NCI-H446 (cell line): ENCODE results near the gene SMYD2.
A peak's percentile ranks its signal among the peaks of the same experiment; 100 is the strongest.

Experiments
- DNase-seq, 2 experiments: peaks; one replicate each; lab custom pipeline; 2025; lab: John Stamatoyannopoulos, UW

The SMYD2 gene, protein sequence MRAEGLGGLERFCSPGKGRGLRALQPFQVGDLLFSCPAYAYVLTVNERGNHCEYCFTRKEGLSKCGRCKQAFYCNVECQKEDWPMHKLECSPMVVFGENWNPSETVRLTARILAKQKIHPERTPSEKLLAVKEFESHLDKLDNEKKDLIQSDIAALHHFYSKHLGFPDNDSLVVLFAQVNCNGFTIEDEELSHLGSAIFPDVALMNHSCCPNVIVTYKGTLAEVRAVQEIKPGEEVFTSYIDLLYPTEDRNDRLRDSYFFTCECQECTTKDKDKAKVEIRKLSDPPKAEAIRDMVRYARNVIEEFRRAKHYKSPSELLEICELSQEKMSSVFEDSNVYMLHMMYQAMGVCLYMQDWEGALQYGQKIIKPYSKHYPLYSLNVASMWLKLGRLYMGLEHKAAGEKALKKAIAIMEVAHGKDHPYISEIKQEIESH

DNA sequence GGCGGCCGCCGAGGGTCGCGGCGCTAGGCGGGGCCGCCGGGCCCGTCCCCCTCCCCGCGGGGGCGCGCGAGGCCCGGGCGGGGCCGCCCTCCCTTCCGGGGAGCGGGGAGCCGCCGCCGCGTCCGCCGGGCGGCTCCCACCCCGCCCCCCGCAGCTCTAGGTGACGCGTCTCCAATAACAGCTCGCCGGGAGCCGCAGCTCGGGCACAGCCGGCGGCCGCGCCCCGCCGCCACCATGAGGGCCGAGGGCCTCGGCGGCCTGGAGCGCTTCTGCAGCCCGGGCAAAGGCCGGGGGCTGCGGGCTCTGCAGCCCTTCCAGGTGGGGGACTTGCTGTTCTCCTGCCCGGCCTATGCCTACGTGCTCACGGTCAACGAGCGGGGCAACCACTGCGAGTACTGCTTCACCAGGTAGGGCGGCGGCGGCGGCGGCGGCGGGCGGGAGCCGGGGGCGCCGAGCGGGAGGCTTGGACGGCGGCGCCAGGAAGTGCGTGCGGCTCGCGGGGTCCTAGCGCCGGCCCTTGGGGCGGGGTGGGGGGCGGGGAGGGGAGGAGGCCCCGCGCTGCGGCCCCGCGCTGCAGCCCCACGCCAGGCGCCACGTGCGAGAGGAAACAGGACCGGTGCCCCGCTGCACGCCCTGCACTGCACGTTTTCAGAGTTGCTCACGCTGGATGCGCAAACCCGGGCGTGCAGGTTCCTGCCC, at the start of gene SMYD2:
SMYD2 (plus strand) TSS at position 139 of the 699 bp plus-strand sequence; CDS start at position 235, 96 bp downstream.
- peak; percentile 55 to 79 for DNase-seq

DNA sequence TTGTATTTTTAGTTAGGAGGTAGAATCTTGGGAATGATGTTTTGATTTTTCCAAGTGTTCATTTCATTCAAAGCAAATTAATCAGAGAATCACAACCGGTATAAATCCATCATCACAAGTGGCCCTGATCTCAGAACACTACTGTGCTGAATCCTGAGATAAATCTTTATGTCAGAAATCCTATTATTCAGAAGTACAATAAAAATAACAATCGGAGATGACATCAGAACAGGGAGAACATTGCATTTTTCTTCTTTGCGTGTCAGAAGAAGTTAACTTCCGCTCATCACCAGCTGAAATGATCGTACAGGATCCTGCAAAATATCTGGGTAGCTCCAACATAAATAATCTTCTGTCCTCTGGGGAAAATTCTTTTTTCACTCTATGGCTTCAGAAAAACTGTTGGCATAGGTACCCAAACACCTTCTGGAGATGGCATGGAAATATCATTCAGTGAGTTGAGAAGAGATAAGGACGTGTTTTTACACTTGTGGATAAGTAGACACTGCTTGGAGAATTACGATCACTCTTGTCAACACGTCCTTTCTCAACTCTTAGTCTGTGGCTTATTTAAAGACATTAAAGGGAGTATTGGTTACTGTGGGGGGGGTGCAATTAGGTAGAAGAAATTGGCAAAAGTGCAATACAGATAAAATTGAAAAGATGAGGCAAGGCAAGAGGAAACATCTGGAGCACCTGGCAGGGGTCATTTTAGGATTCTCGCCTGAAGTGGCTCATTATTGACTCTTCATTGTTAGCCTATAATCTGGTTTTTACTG, 46.9 kb upstream of the SMYD2 start:
- no peak for DNase-seq

DNA sequence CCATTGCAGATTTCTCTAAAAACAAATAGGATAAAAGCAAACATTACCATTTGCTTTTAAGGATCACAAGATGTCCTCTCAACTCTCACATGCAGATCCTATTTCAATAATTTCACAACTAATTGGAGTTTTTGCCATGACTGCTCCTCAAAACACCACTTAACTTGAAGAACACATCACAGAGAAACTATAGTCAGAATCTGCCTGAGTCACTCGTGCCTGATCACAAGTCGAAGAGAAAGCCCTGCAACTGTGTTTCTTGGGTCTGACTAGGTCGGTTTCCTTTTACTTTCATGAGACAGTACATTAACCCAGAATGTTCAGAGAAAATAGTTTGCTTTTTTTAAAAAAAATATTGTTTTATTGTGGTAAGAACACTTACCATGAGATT, 46.3 kb upstream of the SMYD2 start:
- DNase-seq, result no peak

DNA sequence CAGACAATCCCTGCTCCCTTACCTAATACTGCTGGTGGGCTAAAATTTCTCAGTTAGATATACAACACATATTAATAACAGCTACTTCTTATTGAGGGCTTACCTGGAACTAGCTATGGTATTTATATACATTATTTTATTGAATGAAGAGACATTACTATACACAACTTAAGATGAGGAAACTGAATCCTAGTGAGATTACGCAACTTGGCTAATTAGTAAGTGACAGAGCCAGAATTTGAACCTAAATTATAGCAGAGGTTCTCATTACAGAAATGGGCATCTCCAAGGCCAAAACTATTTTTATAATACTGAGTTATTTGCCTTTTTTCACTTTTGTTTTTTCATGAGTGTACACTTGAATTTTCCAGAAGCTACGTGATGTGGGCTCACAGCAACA, 44.5 kb upstream of the SMYD2 start:
- DNase-seq, result no peak

DNA sequence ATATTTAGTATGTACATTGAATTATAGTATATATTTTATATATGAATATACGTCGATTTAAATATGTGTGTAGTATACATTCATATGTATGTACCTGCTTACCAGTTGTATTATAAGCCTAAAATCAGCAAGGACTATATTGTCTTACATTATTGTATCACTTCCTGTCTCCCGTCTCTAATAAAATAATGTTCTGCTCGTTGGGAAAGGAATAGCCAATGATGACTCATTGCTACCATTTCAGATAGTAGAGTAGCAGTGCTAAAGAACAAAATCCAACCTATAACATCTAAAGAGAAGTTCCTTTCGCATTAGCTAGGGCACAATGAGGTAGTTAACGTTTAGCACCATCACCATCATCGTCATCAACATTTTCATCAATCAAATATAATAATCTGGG, 39.9 kb upstream of the SMYD2 start:
- no peak for DNase-seq

DNA sequence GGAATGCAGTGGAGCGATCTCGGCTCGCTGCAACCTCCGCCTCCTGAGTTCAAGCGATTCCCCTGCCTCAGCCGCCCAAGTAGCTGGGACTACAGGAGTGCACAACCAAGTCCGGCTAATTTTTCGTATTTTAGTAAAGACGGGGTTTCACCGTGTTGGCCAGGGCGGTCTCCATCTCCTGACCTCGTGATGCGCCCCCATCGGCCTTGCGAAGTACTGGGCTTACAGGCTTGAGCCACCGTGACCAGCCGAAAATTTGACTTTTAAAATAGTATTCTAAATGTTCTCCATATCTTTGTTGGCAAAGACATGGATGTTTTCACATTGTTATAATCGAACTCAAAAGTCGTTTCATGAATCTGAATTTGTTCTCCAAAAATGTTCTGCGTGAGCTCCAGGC, 36.7 kb upstream of the SMYD2 start:
- DNase-seq, result no peak

DNA sequence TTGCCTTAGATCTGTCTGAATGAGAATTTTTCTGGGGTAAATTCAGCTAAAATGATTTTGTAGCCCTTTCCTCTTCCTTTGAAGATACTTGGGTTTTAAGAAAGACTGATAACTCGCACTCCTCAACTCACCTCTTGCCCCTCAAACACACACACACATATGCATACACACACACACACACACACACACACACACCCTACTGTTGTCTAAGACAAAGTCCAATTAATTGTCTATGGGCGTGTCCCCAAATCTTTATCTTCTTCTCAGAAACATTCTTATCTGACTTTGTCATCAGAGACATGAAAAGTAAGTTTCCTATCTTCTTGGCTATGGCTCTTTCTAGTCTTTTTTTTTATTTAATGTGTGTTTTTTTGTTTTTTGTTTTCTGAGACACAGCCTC, 36.1 kb upstream of the SMYD2 start:
- DNase-seq, result no peak

DNA sequence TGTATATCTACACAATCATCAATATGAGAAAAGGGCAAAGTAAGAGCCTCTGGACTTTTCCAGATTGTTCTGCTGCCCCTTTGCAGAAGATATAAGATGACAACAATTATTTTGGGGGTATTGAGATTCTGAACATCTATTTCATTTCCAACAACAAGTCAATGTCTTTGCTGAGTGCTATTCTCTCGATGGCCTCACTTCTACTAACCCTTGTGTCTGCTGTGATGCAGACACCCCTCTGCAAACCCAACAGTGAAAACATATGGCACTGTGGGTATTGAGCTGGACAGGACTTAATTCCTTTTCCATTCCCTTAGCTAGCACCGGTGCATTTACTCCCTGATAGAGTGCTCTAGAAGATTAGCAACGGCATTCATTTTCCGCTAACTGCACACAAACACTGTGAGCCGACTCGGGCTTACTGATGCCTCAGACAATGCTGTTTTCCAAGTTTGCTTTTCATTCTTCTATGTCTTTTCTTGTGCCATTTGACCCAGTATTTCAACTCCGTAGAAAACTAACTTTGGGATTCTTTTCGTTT, 33.4 kb upstream of the SMYD2 start:
- DNase-seq, result no peak

DNA sequence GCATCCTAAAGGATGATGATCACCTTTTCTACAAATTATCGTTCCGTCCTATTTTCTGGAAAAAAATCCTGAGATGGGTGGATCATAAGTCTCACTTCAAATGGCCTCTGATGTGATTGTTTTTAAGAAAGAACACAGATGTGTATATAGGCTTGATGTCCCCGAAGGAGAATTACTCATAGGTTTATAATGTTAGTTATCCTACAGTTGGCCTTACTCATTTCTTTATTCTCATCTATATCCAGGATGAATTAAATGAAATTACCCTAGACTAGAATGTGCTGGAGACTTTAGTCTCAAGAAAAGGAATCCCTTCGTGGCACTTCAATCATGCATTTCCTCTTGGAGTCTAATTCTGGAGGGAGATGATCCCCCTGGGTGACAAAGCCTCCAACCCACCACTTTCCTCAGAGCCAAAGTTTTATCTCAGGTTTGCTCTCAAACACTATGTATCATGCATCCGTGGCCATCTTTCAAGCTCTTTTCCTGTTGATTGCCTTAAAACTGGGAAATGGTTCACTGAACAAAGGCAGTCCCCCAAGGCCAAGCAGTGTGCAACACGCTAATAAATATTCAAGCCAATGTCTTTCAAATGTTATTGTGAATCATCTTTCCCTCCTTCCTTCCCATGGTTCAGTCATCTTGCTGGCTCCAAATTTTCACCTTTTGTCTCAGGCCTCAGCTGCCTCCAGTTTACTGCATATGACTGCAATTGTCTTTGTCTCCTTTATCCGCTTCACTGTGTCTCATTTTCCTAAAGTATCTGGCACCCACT, 32.5 kb upstream of the SMYD2 start:
- no peak for DNase-seq

DNA sequence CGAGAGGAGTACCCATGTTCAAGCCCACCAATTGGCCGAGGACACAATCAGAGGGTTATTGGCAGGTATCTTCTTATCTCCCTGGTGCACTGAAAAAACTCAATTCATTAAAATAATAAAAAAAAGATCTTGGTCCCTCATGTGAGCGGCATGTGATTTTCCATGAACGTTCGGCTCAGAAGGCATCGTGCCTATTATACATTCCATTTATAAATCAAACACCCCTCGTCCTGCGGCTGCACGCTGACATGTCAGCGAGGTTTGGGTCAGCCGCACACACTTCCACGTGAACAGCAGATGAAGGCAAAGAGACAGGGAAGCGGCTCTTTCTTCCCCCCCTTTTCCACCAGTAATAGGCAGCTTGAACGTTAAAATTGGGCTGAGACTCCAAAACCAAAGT, 31.3 kb upstream of the SMYD2 start:
- no peak for DNase-seq

DNA sequence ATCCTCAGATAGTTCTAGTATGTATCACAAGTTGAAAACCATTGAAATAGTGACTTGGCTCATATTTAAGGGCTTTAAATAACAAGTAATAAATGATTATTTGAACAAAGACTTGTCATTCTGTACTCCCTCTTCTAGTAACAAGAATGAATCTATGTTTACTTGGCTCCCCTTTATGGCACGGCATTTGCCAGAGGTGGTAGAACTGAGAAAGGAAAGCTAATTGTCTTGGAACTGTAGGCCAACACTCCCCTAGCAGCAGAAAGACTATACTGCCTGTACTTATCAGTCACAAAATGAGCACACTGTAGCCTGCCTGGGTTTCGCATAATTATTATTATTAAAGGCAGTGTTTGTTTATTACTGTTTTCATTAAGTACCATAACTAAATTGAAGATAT, 29.6 kb upstream of the SMYD2 start:
- no peak for DNase-seq

DNA sequence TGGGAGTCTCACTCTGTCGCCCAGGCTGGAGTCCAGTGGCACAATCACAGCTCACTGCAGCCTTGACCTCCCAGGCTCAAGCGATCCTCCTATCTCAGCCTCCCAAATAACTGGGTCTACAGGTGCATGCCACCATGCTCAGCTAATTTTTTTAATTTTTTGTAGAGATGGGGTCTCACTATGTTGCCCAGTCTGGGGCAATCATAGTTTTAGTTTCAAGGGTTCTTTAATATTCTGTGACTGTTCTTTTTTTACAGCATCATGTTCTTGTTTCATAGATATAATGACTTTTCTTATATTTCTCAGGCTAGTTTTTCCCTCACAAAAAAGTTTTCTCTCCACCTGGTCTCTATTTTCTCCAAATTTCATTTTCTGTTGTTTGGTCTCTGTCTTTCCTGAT, 25.4 kb upstream of the SMYD2 start:
- no peak for DNase-seq

DNA sequence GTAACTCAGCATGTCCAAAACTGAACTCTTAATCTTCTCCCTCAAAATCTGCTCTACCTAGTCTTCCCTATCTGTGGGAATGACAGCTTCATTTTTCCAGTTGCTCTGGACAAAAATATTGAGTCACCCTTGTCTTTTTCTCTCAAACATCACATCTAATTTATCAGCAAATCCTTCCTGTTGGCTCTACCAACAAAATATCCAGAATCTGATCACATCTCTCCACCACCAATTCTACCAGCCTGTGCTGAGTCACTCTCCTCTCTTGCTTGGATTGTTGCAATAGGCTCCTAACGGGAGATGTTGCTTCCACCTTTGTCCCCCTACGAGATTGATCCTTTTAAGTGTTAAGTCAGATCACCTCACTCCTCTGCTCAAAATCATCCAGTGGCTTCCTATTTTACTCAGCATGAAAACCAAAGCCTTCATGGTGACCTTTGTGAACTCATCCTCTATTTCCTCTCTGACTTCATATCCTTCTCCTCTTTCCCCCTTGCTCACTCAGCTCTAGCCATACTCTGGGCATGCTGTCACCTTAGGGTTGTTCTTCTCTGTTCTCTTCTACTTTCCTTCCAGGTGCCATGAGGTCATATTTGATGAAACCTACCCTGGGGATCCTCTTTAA, 21.5 kb upstream of the SMYD2 start:
- DNase-seq, result no peak

DNA sequence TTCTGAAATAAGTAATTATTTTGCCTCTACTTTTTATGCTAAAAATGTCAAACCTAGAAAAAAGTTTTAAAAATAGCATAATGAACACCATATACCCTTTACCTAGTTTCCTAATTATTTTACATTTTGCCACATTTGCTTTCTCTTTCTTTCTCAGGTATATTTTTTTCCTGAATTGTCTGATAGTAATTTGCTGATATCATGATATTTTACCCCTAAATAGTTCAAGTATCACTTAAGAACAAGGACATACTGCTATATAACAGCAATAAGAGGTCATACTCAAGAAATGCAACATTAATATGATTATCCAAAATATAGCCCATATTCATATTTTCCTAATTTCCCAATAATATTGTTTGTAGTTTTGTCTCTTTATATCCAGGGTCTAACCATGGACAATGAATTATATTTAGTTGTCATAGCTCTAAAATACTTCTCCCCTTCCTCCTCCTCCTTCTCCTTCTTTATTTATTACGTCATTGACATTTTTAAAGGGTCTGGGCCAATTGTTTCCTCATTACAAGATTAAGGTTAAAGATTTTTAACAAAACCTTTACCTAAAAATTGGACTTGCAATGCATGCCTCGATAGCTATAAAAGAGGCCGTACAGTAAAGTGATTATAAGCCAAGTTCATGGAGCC, 20.3 kb upstream of the SMYD2 start:
- no peak for DNase-seq

DNA sequence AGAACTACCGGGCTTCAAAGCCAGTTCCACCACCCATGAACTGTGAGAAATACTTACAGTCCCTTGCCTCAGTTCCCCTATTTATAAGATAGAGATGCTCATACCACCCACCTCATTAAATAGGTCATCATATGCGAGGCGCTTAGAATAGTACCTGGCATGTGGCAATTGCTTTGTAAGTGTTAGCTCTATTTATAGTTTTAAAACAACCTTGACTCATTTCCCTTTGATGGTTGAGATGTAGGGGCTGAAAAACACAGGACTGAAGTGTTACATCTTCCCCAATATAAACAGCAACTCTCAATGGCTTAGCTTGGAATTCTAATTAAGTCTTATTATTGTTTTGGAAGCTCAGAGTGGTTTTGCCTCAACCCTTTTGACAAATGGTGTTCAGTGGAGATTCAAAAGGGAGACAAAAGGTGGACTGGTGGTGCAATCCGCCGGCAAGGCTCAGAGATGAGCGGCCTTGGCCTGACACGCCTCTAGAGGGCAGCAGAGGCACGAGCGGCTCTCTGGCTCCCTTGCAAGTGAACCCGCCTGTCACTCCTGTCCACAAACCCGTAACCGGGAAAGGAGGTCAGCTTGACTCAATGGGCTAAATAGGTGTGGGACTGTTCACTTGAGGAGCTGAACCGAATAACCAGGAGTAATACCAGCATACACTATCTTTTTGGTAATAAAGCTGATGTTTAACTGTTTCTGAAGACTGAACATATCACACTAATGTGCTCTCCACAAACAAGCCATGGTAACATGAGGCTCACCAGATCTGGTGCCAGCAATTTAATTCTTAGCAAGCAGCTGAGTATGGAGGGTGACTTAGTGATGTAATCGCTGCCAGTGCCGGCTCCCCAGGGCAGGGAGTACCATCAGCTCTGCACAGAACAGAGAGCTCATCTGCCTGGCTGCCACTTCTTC, 19.5 kb upstream of the SMYD2 start:
- DNase-seq, result peak; percentile 87 to 91

DNA sequence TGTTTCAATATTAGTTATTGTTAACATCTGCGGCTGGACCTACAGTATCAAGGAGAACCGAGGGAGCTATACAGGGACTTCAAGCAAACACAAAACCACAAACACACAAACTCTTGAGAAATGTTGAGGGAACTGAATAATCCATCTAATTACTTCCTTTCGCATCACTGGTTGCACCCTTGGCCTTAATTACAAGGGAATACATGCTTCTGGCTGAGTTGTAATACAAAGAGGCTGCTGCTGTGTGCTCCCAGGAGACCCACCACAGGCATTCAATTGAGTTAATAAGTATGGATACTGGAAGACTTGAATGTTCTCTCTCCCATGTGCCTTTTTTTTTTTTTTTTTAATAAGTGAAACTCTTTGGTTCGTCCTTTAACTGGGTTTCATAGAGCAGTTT, 16.8 kb upstream of the SMYD2 start:
- no peak for DNase-seq

DNA sequence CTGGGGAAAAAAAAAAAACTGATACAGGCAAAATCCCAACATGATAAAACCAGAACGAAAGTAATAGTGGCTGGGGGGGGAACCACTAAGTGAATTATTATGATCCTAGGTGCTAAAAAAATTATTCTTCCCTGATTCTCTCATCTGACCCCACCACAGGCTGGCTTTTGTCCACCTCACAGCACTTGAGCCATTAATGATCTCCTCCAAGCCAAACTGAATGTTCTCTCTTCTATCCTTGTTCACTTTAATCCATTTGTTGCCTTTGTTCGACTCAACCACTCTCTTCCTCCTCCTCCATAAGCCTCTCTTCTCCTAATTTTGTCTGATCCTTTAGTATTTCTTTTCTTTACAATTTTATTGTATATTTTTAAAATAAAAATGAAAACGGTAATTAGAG, 16.0 kb upstream of the SMYD2 start:
- no peak for DNase-seq

DNA sequence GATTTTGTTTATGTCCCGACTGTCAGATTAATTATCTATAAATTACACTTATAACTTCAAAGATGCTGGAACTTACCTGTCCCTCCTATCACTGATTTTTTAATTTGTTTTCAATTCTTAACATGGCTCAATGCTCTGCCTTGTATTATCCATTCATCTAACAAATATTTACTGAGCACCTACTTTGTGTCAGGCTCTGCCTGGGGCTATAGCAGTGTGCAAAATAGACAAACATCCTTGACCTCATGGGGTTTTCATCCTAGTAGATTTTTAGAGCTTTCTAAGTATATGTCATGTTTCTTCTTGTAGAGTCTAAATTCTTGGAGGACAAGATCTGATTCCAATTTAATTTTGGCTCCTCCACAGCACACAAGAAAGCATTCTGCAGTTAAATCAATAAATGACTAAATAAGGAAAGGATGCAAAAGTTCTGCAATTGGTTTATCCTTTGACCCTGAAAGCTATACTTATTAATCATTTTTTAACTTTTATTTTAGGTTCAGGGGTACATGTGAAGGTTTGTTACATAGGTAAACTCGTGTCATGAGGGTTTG, 10.8 kb upstream of the SMYD2 start:
- DNase-seq, result no peak

DNA sequence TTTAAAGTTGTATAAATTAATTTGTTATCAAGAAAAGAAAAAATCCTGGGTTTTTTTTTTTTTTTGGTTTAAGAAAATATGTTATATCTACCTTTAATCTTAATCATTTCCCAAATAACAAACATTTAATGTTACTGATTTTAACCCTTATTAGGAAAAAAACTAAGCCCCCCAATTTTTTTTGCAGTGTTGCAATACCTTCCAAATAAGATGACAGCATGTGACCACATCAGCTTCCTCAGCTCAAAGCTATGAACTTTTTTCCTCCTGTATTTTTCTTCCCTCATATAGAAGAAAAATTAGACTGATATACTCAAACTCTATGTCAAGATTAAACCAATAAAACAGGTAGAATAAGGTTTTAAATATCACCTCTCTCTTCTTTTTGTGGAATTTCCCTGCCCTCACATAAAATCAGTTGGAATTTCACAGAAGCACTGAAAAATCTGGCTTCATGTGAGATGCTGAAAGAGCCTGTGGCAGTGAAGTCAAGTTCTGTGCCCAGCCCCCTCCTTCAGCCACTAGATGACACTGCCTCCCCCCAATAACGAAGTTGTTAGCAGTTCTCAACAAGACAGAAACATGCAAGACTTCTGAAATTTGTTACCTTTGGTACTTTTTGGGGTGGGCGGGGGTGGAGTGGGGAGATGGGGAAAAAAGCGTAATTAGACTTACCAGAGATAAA, 9.6 kb upstream of the SMYD2 start:
- DNase-seq, result no peak
